ELR (cell line): Measurements from ENCODE around the gene NOTCH3.
A peak's percentile ranks its signal among the peaks of the same experiment; 100 is the strongest.

Experiments
- DNase-seq: peaks from one replicate; pipeline ENCODE4 v3.0.0-alpha.2; 2015; ENCODE audit warnings: low read depth

NOTCH3 gene

DNA sequence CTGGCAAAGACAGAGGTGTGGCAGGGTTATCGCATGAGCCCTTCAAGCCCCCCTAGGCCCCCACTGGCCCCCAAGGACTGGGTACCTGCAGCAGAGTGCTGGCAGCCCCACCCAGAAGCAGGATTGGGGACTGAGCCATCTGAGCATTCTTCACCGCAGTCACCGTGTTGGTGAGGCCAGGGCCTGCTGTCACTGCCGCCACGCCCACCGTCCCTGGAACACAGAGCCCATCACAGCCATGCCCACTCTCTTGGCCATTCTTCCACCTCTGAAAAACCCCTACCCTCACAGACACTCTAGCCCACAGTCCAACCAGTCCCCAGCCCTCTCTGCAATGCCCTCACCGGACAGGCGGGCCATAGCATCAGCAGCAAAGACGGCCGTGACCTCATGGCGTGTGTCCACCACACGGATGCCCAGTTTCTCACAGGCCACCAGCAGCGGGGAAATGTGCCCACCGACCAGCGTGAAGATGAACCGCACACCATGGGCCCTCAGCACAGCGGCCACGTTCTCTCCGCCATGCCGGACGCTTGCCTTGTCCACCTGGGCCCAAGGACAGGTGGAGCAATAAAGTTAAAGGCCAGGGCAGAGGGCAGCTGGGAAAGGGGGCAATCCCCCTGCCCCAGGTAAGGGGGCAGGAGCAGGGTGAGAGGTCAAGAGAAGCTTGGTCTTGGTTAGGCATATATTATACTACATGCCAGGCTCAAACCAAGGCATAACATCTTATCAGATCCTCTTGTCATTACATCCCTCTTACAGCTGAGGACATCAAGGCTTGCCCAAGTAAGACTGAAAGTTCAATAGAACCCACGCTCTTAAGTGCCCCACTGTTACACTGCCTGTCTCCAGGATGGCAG, 77.5 kb downstream of the NOTCH3 start:
- DNase-seq, result no peak

- DNase-seq, result no peak
Measured at GRCh38 chr19:15122331-15123030, 78.3 kb downstream of the NOTCH3 start.

- no peak for DNase-seq
Measured at GRCh38 chr19:15120135-15121026, 80.4 kb downstream of the NOTCH3 start.

- DNase-seq, result no peak
Measured at GRCh38 chr19:15118789-15119494, 81.9 kb downstream of the NOTCH3 start.

GRCh38 chr19:15118248-15118647, 82.5 kb downstream of the NOTCH3 start:
- DNase-seq, result no peak

GRCh38 chr19:15116856-15117255, 83.9 kb downstream of the NOTCH3 start:
- DNase-seq, result no peak

DNA sequence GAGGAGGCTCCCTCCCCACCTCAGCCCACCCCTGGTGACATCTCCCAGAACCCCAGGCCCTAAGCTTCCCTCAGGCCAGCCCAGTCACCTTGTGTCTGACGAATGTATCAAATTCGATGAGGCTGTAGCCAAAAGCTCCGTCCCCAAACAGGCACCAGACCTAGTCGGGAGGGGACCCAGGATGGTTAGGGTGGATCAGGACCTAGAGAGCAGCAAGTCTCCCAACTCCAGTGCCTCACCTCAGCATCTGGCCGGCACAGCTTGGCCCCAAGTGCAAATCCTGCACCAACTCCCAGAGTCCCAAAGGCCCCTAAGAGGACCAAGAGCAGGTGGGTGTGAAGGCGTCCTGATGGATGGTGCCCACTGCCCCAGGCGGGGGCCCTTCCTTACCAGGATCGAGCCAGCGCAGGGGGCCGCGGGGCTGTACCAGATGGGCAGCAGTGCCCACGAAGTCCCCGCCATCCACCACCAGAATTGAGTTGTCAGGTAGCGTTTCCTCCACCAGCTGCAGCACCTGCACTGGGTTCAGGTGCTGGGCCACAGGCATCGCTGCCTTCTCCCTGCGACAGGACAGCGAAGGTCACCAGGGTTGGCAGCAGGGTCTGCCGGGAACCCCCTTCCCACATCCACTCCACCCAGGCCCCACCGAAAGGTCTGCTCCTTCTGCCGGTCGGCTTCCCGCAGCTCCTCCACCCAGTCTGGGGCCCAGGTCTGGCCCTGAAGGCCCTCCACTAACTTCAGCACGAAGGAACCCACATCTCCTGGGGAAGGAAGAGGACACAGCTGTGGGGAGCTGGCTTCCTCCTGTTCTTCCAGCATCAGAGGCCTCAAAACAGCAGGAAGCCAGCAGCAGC, 84.8 kb downstream of the NOTCH3 start:
- DNase-seq, result no peak

DNA sequence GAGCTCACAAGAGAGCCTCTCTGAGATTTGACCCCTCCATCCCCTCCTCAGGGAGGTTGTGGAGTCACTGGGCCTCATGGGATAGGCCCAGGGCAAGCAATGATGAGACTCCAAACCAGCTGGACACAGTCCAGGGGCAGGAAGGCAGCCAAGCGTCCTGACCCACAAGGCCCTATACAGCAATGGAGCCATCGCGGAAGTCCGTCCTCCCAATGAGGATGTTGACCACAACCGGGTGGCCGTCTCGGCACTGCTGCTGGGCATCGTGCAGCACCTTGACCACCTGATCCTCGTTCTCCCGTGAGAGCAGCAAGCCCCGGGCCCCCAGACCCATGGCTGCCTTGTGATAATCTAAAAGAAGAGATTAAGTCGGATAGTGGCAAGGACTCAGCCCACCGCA, 85.7 kb downstream of the NOTCH3 start:
- no peak for DNase-seq

- DNase-seq, result peak; percentile 63
Measured at GRCh38 chr19:15114153-15114540, 86.6 kb downstream of the NOTCH3 start.

DNA sequence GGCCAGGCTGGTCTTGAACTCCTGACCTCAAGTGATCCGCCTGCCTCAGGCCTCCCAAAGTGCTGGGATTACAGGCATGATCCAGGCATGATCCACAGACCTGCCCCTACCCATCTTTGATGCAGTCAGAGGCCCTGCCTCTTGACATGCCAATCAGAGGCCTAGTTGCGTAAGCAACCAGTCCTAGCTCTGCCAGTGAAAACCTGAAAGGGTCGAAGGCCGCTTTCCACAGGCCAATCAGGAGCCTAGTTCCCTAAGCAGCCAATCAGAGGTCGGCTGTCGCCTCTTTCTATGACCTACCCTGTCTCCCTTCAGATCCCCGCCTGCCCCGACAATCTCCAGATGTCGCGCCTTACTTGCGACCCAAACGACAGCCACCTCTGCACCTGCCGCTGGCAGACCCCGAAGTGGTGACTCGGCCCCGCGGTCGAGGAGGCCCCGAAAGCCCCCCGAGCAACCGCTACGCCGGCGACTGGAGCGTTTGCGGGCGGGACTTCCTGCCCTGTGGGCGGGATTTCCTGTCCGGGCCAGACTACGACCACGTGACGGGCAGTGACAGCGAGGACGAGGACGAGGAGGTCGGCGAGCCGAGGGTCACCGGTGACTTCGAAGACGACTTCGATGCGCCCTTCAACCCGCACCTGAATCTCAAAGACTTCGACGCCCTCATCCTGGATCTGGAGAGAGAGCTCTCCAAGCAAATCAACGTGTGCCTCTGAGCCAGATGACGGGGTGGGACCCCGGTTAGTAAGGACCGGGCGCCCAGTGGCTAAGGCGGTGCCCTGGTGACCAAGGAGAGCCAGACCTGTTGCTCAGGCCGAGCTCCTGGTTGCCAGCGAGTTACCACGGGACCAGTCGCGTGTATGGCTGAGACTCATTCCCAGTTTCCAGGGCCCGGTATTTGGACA, 87.3 kb downstream of the NOTCH3 start:
- DNase-seq, result no peak

- DNase-seq, result peak; percentile 30
Measured at GRCh38 chr19:15112385-15112784, 88.4 kb downstream of the NOTCH3 start.

- no peak for DNase-seq
Measured at GRCh38 chr19:15111758-15112157, 89.0 kb downstream of the NOTCH3 start.

DNA sequence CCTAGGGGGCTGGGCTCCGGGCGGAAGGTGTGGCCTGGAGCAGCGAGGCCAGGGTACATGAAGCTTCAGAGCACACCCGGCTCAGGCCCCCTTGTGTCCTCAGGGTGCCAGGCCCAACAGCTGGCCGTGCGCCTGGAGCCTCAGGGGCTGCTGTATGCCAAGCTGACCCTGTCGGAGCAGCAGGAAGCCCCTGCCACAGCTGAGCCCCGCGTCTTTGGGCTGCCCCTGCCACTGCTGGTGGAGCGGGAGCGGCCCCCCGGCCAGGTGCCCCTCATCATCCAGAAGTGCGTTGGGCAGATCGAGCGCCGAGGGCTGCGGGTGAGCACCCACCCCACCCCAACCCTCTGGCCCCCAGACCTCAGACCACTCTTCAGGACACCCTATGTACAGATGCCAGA, 90.4 kb downstream of the NOTCH3 start:
- DNase-seq, result no peak

DNA sequence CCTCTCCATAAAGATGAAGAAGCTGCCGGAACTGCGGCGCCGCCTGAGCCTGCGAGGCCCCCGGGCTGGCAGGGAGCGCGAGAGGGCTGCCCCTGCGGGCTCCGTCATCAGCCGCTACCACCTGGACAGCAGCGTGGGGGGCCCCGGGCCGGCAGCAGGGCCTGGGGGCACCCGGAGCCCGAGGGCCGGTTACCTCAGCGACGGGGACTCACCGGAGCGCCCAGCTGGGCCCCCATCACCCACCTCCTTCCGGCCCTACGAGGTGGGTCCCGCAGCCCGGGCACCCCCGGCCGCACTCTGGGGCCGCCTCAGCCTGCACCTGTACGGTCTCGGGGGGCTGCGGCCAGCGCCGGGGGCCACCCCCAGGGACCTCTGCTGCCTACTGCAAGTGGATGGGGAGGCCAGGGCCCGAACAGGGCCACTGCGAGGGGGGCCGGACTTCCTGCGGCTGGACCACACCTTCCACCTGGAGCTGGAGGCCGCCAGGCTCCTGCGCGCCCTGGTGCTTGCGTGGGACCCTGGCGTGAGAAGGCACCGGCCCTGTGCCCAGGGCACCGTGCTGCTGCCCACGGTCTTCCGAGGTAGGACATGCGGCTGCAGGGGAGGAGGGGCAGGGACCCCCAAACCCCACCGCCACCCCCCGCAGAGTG, 90.9 kb downstream of the NOTCH3 start:
- DNase-seq, result no peak
